Measurements from ENCODE around the gene KCNQ4. TPM values are rescaled to one million over a fixed set of nuclear protein-coding genes. Genes with fewer than 3 reads are reported as not detected.

KCNQ4 gene
- total and polyA plus RNA-seq, 2 of the 13 experiments (the other 11 are each of a cell fraction or from before 2014, with no cell fraction given) = 0.02 to 0.09 TPM

DNA sequence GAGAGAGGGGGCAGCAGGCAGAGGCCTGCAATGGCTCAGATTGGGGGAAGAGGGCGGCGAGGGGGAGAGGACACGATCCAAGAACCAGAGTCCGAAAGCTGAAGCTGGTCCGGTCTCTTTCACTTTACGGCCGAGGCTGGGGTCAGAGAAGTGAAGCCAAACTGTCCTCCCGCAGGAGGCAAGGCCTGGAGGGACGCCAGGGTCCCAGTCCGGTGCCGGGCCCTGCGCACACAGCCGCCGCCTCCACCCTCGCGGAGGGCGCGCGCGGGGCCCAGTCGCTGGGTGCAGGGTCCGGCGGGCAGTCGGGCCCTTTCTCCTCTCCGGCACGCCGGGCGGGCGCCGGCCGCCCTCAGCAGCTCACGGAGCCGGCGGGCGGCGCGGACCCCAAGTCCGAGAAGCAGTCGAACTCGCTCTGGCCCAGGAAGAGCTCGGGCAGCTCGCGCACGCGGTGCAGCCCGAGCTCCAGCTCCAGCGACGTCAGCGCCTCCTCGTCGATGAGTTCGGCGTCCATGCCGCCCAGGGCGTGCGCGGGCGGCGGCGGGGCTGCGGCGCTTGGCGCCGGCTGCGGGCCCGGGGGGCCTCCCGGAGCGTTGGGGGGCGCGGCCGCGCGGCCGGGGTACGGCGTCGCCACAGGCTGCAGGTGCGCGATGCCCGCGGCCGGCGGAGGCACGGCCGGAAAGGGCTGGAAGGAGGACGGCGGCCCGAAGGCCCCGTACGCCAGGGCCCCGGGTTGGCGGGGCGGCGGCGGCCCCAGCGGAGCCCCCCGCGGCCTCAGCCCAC is 77.8 kb downstream of the KCNQ4 start (continued):
- TF ChIP-seq ZNF800 (CRISPR knock-in tag; IDR thresholded peaks at IDR 0.05) (peak; percentile 46; the same call in 1 of the 2 replicates), HNRNPK (IDR thresholded peaks at IDR 0.05; ENCODE audit: low read depth, low read length, poor library complexity, severe bottlenecking) (no peak), ZSCAN21 (CRISPR knock-in tag; IDR thresholded peaks at IDR 0.05; ENCODE audit: borderline replicate concordance) (peak; percentile 50; the same call in 1 of the 2 replicates), AHDC1 (CRISPR knock-in tag; IDR thresholded peaks at IDR 0.05; ENCODE audit: borderline replicate concordance) (0 out of 2 replicates have a peak, but pooled peaks have one; percentile 4), ZNF30 (CRISPR knock-in tag; IDR thresholded peaks at IDR 0.05) (0 out of 2 replicates have a peak, but pooled peaks have one; percentile 10), ZNF687 (CRISPR knock-in tag; IDR thresholded peaks at IDR 0.05) (peak; percentile 68), NR0B2 (CRISPR knock-in tag; IDR thresholded peaks at IDR 0.05) (no peak)
- TF ChIP-seq, protein P1, sequence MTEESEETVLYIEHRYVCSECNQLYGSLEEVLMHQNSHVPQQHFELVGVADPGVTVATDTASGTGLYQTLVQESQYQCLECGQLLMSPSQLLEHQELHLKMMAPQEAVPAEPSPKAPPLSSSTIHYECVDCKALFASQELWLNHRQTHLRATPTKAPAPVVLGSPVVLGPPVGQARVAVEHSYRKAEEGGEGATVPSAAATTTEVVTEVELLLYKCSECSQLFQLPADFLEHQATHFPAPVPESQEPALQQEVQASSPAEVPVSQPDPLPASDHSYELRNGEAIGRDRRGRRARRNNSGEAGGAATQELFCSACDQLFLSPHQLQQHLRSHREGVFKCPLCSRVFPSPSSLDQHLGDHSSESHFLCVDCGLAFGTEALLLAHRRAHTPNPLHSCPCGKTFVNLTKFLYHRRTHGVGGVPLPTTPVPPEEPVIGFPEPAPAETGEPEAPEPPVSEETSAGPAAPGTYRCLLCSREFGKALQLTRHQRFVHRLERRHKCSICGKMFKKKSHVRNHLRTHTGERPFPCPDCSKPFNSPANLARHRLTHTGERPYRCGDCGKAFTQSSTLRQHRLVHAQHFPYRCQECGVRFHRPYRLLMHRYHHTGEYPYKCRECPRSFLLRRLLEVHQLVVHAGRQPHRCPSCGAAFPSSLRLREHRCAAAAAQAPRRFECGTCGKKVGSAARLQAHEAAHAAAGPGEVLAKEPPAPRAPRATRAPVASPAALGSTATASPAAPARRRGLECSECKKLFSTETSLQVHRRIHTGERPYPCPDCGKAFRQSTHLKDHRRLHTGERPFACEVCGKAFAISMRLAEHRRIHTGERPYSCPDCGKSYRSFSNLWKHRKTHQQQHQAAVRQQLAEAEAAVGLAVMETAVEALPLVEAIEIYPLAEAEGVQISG (CRISPR knock-in tag; IDR thresholded peaks at IDR 0.05) = peak; percentile 19; the same call in 1 of the 2 replicates

All from HepG2 (cell line).